ENCODE measurements around the gene ACTN1. TPM values are rescaled to one million over a fixed set of nuclear protein-coding genes. Genes with fewer than 3 reads are reported as not detected.
"Not testable (repeated sequence)": the region's sequence is repeated elsewhere in the genome, so short reads cannot be mapped to it uniquely, and the experiment has no call there.

ACTN1 gene
- total RNA-seq: 100 to 1,000 TPM in 2 of 3 donors, 10 to 100 TPM in 1; 93.7 to 607 (median 128) TPM
- long read RNA-seq, donor 1, full-length matches to known transcripts: 544 of 824 reads
- long read RNA-seq, donor 1, partial matches to known transcripts: 220 of 824 reads
- long read RNA-seq, donor 1, other reads (novel, unspliced or antisense): 60 of 824 reads
- long read RNA-seq, donor 2, transcript ACTN1-211 (2 exons, 2,636 nt): minor isoform, 5 of 70 reads
- long read RNA-seq, donor 2, transcript ACTN1-201 (21 exons, 3,779 nt): major isoform, 32 of 70 reads
- long read RNA-seq, donor 2, transcript ACTN1-204 (21 exons, 3,043 nt): minor isoform, 20 of 70 reads
- long read RNA-seq, donor 2, partial matches to known transcripts: 6 of 70 reads
- long read RNA-seq, donor 2, other reads (novel, unspliced or antisense): 7 of 70 reads

DNA sequence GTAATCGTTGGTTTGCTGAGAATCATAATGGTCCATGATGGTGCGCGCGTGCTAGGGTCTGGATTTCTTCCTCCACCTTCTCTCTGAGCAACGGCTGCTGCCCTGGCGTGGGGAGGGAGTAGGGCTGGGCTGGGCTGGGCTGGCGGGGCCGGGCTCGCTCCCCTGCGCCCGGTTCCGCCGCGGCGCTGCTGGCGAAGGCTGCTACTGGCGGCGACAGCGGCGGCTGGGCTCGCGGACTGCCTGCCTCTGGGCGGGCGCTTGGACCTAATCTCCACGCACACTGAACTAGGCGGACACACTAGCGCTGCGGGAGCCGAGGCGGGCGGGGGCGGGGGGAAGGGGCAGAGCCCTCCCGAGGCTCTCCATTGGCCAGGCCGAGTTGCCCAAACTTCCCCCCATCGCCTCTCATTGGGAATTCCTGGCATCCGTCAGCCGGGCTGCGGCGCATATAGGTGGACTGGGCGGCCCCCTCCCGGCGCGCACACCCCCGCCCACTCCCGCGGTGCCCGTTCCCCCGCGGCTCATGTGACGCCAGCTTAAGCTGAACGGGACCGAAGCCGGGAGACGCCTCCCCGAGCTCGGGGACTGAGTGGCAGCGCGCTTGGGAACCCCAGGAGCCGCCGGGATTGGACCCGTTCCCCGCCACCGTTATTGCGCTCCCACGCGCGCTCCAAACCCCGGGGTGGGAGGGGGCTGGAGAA is at the start of gene ACTN1:
TSS of gene ACTN1 (minus strand) at position 282 of the 701 bp plus-strand sequence. CDS start at position 36, 246 bp downstream.
- peaks cover 26% of the 10 kb centered on the region for H3K4me1 ChIP-seq (ENCODE audit: low read depth)
- no peaks in the 10 kb centered on the region for H3K36me3 ChIP-seq (ENCODE audit: low read depth)
- DNase-seq (peak; percentile 89 to 93 (median 93)), ATAC-seq (peak; percentile 83)
- intact Hi-C loops (cut with DNase I, micrococcal nuclease): no loop called here
- peak within 1 kb of the TSS; percentile 69 for H3K4me3 ChIP-seq
- TF ChIP-seq, protein P1, sequence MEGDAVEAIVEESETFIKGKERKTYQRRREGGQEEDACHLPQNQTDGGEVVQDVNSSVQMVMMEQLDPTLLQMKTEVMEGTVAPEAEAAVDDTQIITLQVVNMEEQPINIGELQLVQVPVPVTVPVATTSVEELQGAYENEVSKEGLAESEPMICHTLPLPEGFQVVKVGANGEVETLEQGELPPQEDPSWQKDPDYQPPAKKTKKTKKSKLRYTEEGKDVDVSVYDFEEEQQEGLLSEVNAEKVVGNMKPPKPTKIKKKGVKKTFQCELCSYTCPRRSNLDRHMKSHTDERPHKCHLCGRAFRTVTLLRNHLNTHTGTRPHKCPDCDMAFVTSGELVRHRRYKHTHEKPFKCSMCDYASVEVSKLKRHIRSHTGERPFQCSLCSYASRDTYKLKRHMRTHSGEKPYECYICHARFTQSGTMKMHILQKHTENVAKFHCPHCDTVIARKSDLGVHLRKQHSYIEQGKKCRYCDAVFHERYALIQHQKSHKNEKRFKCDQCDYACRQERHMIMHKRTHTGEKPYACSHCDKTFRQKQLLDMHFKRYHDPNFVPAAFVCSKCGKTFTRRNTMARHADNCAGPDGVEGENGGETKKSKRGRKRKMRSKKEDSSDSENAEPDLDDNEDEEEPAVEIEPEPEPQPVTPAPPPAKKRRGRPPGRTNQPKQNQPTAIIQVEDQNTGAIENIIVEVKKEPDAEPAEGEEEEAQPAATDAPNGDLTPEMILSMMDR (IDR thresholded peaks at IDR 0.05): no peak
- no peaks in the 10 kb centered on the region for H3K9me3 ChIP-seq

DNA sequence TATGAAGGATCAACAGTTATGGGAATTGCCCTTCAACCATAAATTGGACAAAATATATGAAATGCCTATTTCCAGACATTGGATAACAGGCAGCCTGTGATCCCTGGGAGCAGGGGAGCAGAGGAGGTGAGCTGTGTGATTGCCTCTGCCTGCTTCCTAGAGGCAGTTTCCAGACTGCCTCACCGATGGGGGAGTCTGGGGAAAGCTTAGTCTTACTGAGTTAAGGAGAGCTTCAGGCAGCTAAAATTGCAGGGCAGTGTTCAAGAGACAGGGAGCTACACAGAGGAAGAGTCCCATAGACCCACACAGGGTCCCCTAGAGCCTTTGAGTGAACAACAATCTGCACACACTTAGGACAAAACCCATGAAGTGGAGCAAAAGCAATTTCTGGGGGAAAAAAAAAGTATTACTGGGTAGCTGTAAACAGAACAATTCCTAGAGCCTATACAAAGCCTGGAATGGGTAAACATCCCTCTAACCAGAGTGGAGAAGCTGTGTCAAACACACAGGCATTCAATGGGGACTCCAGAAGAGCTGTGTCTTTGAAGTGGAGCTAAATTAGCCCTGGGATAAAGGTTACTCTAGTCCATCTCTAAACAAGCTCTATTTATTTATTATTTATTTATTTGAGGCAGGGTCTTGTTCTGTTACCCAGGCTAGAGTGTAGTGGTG is 48.3 kb upstream of the ACTN1 start:
- intact Hi-C loops (cut with DNase I, micrococcal nuclease): no loop called here
- H3K36me3 ChIP-seq (ENCODE audit: low read depth): no peaks in the 10 kb centered on the region
- no peak for DNase-seq
- H3K4me3 ChIP-seq: no peak overlapping the region
- no peaks in the 10 kb centered on the region for H3K9me3 ChIP-seq
- ATAC-seq: no peak
- no peaks in the 10 kb centered on the region for H3K4me1 ChIP-seq (ENCODE audit: low read depth)
- TF ChIP-seq, protein P1 (IDR thresholded peaks at IDR 0.05): no peak

DNA sequence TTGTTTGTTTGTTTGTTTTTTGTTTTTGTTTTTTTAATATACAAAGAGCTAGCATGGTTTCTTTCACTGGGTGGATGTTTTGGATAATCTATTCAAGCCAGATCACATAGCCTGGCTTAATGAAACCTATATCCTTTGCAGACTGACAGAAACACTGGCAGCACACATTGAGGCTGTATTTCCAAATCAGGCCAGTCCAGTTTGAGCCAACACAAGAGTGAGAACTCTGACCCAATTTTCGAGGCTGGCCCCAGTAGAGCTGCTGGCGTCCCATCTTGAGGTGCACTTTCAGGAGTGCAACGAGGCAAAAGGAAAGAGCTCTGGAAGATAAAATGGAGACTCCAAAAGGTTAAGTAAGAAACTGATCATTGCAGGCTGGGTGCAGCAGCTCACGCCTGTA is 43.9 kb upstream of the ACTN1 start:
- H3K4me1 ChIP-seq (ENCODE audit: low read depth): no peaks in the 10 kb centered on the region
- no peak overlapping the region for H3K4me3 ChIP-seq
- TF ChIP-seq, protein P1 (IDR thresholded peaks at IDR 0.05): no peak
- no peaks in the 10 kb centered on the region for H3K36me3 ChIP-seq (ENCODE audit: low read depth)
- intact Hi-C loops (cut with DNase I, micrococcal nuclease): no loop called here
- DNase-seq (no peak), ATAC-seq (no peak)
- no peaks in the 10 kb centered on the region for H3K9me3 ChIP-seq

DNA sequence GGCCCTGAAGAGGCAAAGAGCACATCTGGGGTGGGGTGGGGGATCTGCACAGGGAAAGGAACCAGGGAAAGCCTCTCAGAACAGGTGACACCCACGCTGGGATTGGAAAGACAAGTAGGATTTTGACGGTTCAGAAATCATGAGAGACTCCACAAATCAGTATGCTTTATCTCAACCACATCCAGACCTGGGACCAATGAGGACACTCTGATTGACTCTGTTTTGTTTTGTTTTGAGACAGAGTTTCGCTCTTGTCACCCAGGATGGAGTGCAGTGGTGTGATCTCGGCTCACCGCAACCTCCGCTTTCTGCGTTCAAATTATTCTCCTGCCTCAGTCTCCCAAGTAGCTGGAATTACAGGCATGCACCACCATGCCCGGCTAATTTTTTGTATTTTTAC is 43.0 kb upstream of the ACTN1 start:
- H3K4me1 ChIP-seq (ENCODE audit: low read depth); H3K4me3 ChIP-seq; intact Hi-C loops (cut with DNase I, micrococcal nuclease); DNase-seq; H3K36me3 ChIP-seq (ENCODE audit: low read depth); H3K9me3 ChIP-seq; ATAC-seq: not testable (repeated sequence)

DNA sequence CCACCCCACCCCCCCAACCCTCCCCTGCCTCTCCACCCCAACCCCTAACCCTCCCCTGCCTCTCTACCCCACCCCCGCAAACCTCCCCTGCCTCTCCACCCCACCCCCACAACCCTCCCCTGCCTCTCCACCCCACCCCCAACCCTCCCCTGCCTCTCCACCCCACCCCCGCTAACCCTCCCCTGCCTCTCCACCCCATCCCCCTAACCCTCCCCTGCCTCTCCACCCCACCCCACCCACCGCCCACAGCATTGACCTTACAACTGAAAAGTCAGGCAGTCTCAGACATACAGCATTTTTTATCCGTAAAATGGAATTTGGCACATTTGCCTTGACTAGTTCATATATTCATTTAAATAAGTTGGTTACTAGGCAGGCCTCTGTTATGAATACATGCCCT is 38.6 kb upstream of the ACTN1 start:
- ATAC-seq: no peak
- no peaks in the 10 kb centered on the region for H3K36me3 ChIP-seq (ENCODE audit: low read depth)
- H3K4me1 ChIP-seq (ENCODE audit: low read depth): peaks cover 13% of the 10 kb centered on the region
- DNase-seq: no peak
- TF ChIP-seq, protein P1 (IDR thresholded peaks at IDR 0.05): no peak
- H3K4me3 ChIP-seq: no peak overlapping the region
- intact Hi-C loops (cut with DNase I, micrococcal nuclease): loop anchor here in 1 of 2 donors (5.0 kb wide), 1 partner anchor 480 kb away; no protein-coding TSS in a partner anchor
- H3K9me3 ChIP-seq: no peaks in the 10 kb centered on the region

All from mucosa of descending colon (tissue), 3 donors.